Dermis microvascular lymphatic vessel endothelial cell (primary cell): Measurements from ENCODE around the gene NPIPA8. TPM values are rescaled to one million over a fixed set of nuclear protein-coding genes. Genes with fewer than 3 reads are reported as not detected.
"Not testable (repeated sequence)": the region's sequence is repeated elsewhere in the genome, so short reads cannot be mapped to it uniquely, and the experiment has no call there.

Experiments used
- DNase-seq, 2 donors: peaks; one replicate each; pipeline versions ENCODE4 v3.0.0 to v3.0.0-alpha.2; 2010; ENCODE audit warnings: low read depth in 2 of 2
- total RNA-seq: library from RNA; depleted of rRNA; stranded (reverse); fragments of >200 nt; gene quantifications from 2 replicates; pipeline ENCODE4 v1.2.1, GENCODE V29; 2014

Gene NPIPA8
- total RNA-seq, 1 donor from 2014 or later = not detected

DNA sequence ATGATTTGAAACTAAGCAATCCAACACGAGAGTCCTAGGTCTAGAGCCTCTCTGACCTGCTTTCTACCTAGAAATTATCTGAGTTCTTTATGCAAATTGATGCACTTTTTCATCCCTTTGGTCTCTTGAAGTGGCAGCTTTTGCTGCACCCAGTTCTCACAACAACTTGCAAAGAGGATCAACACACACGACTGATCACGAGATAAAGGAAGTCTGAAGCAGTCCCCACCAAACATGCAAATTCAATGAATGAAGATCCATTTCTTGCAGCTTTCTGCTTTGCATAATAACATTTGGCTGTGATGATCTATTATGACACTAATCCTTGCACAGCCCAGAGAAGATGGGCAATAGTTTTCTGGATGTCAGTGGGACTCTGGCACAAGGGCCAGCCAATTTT is 56.2 kb downstream of the NPIPA8 start:
- not testable (repeated sequence) for DNase-seq

DNA sequence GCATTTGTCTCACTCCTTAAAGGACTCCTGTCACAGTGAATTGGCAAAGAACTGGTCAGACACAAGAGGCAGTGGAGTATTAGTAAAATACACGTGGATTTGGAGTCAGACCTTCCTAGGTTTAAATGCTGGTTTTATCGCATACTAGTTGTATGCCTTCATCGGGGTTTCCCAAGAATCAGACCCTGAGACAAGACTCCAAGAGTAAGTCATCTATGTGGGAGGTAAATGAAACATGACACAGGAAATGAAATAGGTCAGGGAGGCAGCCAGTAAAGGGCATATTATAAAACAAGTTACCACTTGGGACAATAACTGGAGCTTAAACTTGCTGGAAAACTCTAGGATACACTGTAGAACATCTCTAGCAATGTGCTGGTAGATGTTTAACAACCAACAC is 59.8 kb downstream of the NPIPA8 start:
- DNase-seq = not testable (repeated sequence)

DNA sequence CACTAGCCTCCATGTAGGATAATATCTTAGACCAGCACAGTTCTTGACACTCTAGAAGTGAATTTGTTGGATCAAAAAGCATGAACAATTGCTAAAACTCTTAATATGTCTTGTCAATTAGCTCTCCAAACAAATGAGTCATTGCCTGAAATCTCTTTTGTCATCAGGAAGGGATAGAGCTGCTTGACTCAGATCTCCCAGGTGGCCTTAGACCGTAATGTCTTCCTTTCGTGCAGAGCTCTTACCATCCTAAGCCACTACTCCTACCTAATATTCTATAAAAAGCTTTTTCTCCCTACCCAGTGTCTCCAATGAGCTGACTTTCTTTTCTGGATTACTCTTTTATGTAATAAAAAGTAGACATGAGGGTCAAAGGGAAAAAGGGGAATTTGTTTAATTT is 66.4 kb downstream of the NPIPA8 start:
- not testable (repeated sequence) for DNase-seq

Other genes starting within 250 kb of the NPIPA8 start
- gene NOMO2, start 225.4 kb upstream of the NPIPA8 start, total RNA-seq = 98.6 and 153 TPM in 2 replicates